Measurements from ENCODE around the gene TBX1. TPM values are rescaled to one million over a fixed set of nuclear protein-coding genes. Genes with fewer than 3 reads are reported as not detected.
"Not testable (repeated sequence)": the region's sequence is repeated elsewhere in the genome, so short reads cannot be mapped to it uniquely, and the experiment has no call there.

The TBX1 gene
- total RNA-seq, 2 experiments from 2014 or later = not detected

- CTCF ChIA-PET = interaction anchor here (0.8 kb wide), 1 partner anchor 11 kb away, joined by 4 read pairs; no protein-coding TSS in a partner anchor
- Mint-ChIP-seq H3K4me3 (peak overlapping the region; percentile 41), H3K9me3 (no peaks in the 10 kb centered on the region), H3K4me1 (peaks cover 8% of the 10 kb centered on the region), H3K36me3 (ENCODE audit: low read depth) (no peaks in the 10 kb centered on the region), H3K27ac (no peak overlapping the region), H3K27me3 (peaks cover 46% of the 10 kb centered on the region)
- POLR2A ChIA-PET = interaction anchor here (1.5 kb wide), 1 partner anchor 11 kb away, joined by 3 read pairs; no protein-coding TSS in a partner anchor
- no peak for DNase-seq
Observed at GRCh38 chr22:19719488-19720021, 41.0 kb upstream of the TBX1 start.

GRCh38 chr22:19720150-19720827, 40.3 kb upstream of the TBX1 start:
- Mint-ChIP-seq H3K36me3 (ENCODE audit: low read depth) (no peaks in the 10 kb centered on the region), H3K27me3 (peaks cover 50% of the 10 kb centered on the region), H3K9me3 (no peaks in the 10 kb centered on the region), H3K27ac (no peak overlapping the region), H3K4me3 (no peak overlapping the region), H3K4me1 (peaks cover 9% of the 10 kb centered on the region)
- DNase-seq = no peak
- ChIA-PET CTCF (interaction anchor here (0.8 kb wide), 1 partner anchor 10 kb away, joined by 4 read pairs; no protein-coding TSS in a partner anchor), POLR2A (interaction anchor here (1.5 kb wide), 1 partner anchor 10 kb away, joined by 3 read pairs; no protein-coding TSS in a partner anchor)

- H3K4me3 Mint-ChIP-seq = no peak overlapping the region
- no peak overlapping the region for H3K27ac Mint-ChIP-seq
- H3K27me3 Mint-ChIP-seq = peaks cover 50% of the 10 kb centered on the region
- H3K4me1 Mint-ChIP-seq = peaks cover 9% of the 10 kb centered on the region
- CTCF ChIA-PET = no interaction called here
- DNase-seq = no peak
- H3K36me3 Mint-ChIP-seq (ENCODE audit: low read depth) = no peaks in the 10 kb centered on the region
- POLR2A ChIA-PET = interaction anchor here (1.5 kb wide), 1 partner anchor 10 kb away, joined by 3 read pairs; no protein-coding TSS in a partner anchor
- H3K9me3 Mint-ChIP-seq = no peaks in the 10 kb centered on the region
Observed at GRCh38 chr22:19720999-19721329, 39.6 kb upstream of the TBX1 start.

- peaks cover 9% of the 10 kb centered on the region for H3K4me1 Mint-ChIP-seq
- H3K4me3 Mint-ChIP-seq = no peak overlapping the region
- H3K36me3 Mint-ChIP-seq (ENCODE audit: low read depth) = no peaks in the 10 kb centered on the region
- H3K27ac Mint-ChIP-seq = no peak overlapping the region
- CTCF ChIA-PET = interaction anchor here (1.1 kb wide), 1 partner anchor 9 kb away, joined by 6 read pairs; no protein-coding TSS in a partner anchor
- no peaks in the 10 kb centered on the region for H3K9me3 Mint-ChIP-seq
- DNase-seq = no peak
- POLR2A ChIA-PET = interaction anchor here (1.5 kb wide), 1 partner anchor 9 kb away, joined by 3 read pairs; no protein-coding TSS in a partner anchor
- H3K27me3 Mint-ChIP-seq = peaks cover 50% of the 10 kb centered on the region
Observed at GRCh38 chr22:19721330-19722177, 39.0 kb upstream of the TBX1 start.

GRCh38 chr22:19722178-19722981, 38.2 kb upstream of the TBX1 start:
- Mint-ChIP-seq H3K4me3 (no peak overlapping the region), H3K4me1 (peaks cover 9% of the 10 kb centered on the region), H3K36me3 (ENCODE audit: low read depth) (no peaks in the 10 kb centered on the region), H3K27me3 (peaks cover 49% of the 10 kb centered on the region), H3K9me3 (no peaks in the 10 kb centered on the region), H3K27ac (no peak overlapping the region)
- DNase-seq = no peak
- POLR2A ChIA-PET = no interaction called here
- CTCF ChIA-PET = interaction anchor here (1.1 kb wide), 1 partner anchor 8 kb away, joined by 6 read pairs; no protein-coding TSS in a partner anchor

- Mint-ChIP-seq H3K4me3 (no peak overlapping the region), H3K9me3 (no peaks in the 10 kb centered on the region), H3K4me1 (peaks cover 7% of the 10 kb centered on the region), H3K27ac (no peak overlapping the region), H3K27me3 (peaks cover 49% of the 10 kb centered on the region), H3K36me3 (ENCODE audit: low read depth) (no peaks in the 10 kb centered on the region)
- ChIA-PET CTCF (interaction anchor here (1.2 kb wide), 1 partner anchor 191 kb away, joined by 4 read pairs; no protein-coding TSS in a partner anchor), POLR2A (no interaction called here)
- DNase-seq = no peak
Observed at GRCh38 chr22:19722982-19723231, 37.7 kb upstream of the TBX1 start.

GRCh38 chr22:19723232-19723982, 37.2 kb upstream of the TBX1 start, which contains the start of gene GP1BB:
TSS of gene GP1BB (plus strand) at chr22:19723539. CDS start at chr22:19723570, 31 bp downstream.
- Mint-ChIP-seq H3K9me3 (no peaks in the 10 kb centered on the region), H3K36me3 (ENCODE audit: low read depth) (no peaks in the 10 kb centered on the region), H3K27me3 (peaks cover 49% of the 10 kb centered on the region), H3K27ac (no peak within 1 kb of the TSS), H3K4me1 (peaks cover 7% of the 10 kb centered on the region), H3K4me3 (no peak within 1 kb of the TSS)
- DNase-seq = no peak
- POLR2A ChIA-PET = interaction anchor here (1.0 kb wide), 1 partner anchor 133 kb away, joined by 3 read pairs; no protein-coding TSS in a partner anchor
- CTCF ChIA-PET = interaction anchor here (0.8 to 1.2 kb wide), 2 partner anchors 9 to 190 kb away, joined by 3 to 4 read pairs; no protein-coding TSS in a partner anchor

GRCh38 chr22:19723983-19724827, 36.4 kb upstream of the TBX1 start:
- no peak overlapping the region for H3K27ac Mint-ChIP-seq
- H3K4me1 Mint-ChIP-seq = peaks cover 7% of the 10 kb centered on the region
- no peaks in the 10 kb centered on the region for H3K36me3 Mint-ChIP-seq (ENCODE audit: low read depth)
- peaks cover 48% of the 10 kb centered on the region for H3K27me3 Mint-ChIP-seq
- ChIA-PET CTCF (interaction anchor here (0.6 to 1.2 kb wide), 3 partner anchors 8 to 190 kb away, joined by 3 to 4 read pairs (median 3); no protein-coding TSS in a partner anchor), POLR2A (interaction anchor here (1.0 kb wide), 1 partner anchor 132 kb away, joined by 3 read pairs; no protein-coding TSS in a partner anchor)
- no peaks in the 10 kb centered on the region for H3K9me3 Mint-ChIP-seq
- no peak overlapping the region for H3K4me3 Mint-ChIP-seq
- peak; percentile 32 for DNase-seq

- Mint-ChIP-seq H3K4me3 (no peak overlapping the region), H3K27me3 (peaks cover 39% of the 10 kb centered on the region), H3K9me3 (no peaks in the 10 kb centered on the region), H3K27ac (no peak overlapping the region), H3K36me3 (ENCODE audit: low read depth) (no peaks in the 10 kb centered on the region), H3K4me1 (peaks cover 7% of the 10 kb centered on the region)
- POLR2A ChIA-PET = no interaction called here
- CTCF ChIA-PET = no interaction called here
- DNase-seq = no peak
Observed at GRCh38 chr22:19724927-19725661, 35.5 kb upstream of the TBX1 start.

- H3K4me3 Mint-ChIP-seq; CTCF ChIA-PET; H3K4me1 Mint-ChIP-seq; POLR2A ChIA-PET; DNase-seq; H3K27ac Mint-ChIP-seq; H3K9me3 Mint-ChIP-seq; H3K36me3 Mint-ChIP-seq (ENCODE audit: low read depth): not testable (repeated sequence)
- peaks cover 32% of the 10 kb centered on the region for H3K27me3 Mint-ChIP-seq
Observed at GRCh38 chr22:19726064-19726788, 34.4 kb upstream of the TBX1 start.

All from activated CD4-positive, alpha-beta memory T cell treated with anti-CD3 and anti-CD28 coated beads, Interleukin-2, amount 10 ng/mL, durations not matched to agents 7 days and 5 days (primary cell).